A549 (cell line): ENCODE data around the gene NAA50. TPM values are rescaled to one million over a fixed set of nuclear protein-coding genes. Genes with fewer than 3 reads are reported as not detected.

Experiments used
- ATAC-seq, 2 experiments: fragments of 200-7000 bp in 1 of 2; fragments of >200 bp in 1 of 2; cut with Nextera tagmentation in 1 of 2; cut with Tn5 transposase in 1 of 2; 3 replicates each; pipeline versions ENCODE4 v1.8.0 to v1.9.1; 2018 to 2020; ENCODE audit warnings: mild to moderate bottlenecking in 1 of 2, moderate library complexity in 1 of 2
- CTCF ChIA-PET: fragments of 300-600 bp; sonication (Branson Sonifier 250); formaldehyde crosslinking; extraction: SDS; loops from one replicate; lab custom pipeline; 2021; ENCODE audit warnings: antibody characterized with exemption, inconsistent platforms; lab: Yijun Ruan, JAX
- POLR2A ChIA-PET: fragments of 350-600 bp; formaldehyde crosslinking; extraction: SDS; loops from one replicate; lab custom pipeline; 2021; ENCODE audit warnings: antibody characterized with exemption, inconsistent platforms; lab: Yijun Ruan, JAX
- DNase-seq, 2 experiments: peaks; one replicate each; pipeline versions ENCODE4 v3.0.0 to v3.0.0-alpha.2; 2011 to 2016; ENCODE audit warnings: low read depth in 1 of 2, low spot score in 1 of 2
- FAIRE-seq: peaks from 2 replicates; lab custom pipeline; 2011; peaks lifted over from hg19 to GRCh38; lab: Jason Lieb, UNC
- H3K27ac ChIP-seq, 2 experiments: fragments of >200 bp; sonication (Bioruptor Twin); formaldehyde crosslinking; 3 replicates each; pipeline ENCODE4 v1.5.1; 2016 to 2017
- H3K4me1 ChIP-seq: fragments of >200 bp; sonication (Bioruptor Twin); formaldehyde crosslinking; 3 replicates; pipeline ENCODE4 v1.6.1; 2016
- H3K4me2 ChIP-seq: fragments of >200 bp; sonication (Bioruptor Twin); formaldehyde crosslinking; 3 replicates; pipeline ENCODE4 v1.6.1; 2016
- H3K4me3 ChIP-seq: fragments of >200 bp; sonication (Bioruptor Twin); formaldehyde crosslinking; 3 replicates; pipeline ENCODE4 v1.5.1; 2016
- H3K9me3 ChIP-seq: fragments of >200 bp; sonication (Bioruptor Twin); formaldehyde crosslinking; 3 replicates; pipeline ENCODE4 v1.6.1; 2016
- CBX8 ChIP-seq: fragments of 200-600 bp; sonication (generic); IDR thresholded peaks from 2 replicates; pipeline ENCODE4 v1.6.1; 2016
- CEBPB ChIP-seq, 2 experiments: fragments of >200 bp in 1 of 2; sonication (Bioruptor Twin) in 1 of 2; formaldehyde crosslinking in 1 of 2; IDR thresholded peaks; 2 replicates each; pipeline ENCODE4 v1.6.1; 2012 to 2016
- CHD2 ChIP-seq: fragments of 150-350 bp; IDR thresholded peaks from 2 replicates; pipeline ENCODE4 v1.6.1; 2014; ENCODE audit warnings: low read length; ENCODE audit not compliant: partially characterized antibody
- ESRRA ChIP-seq: fragments of 150-350 bp; IDR thresholded peaks from 2 replicates; pipeline ENCODE4 v1.6.1; 2014; ENCODE audit warnings: mild to moderate bottlenecking, low read length, borderline replicate concordance
- HOXA7 ChIP-seq: fragments of 250-450 bp; sonication (Bioruptor Pico); IDR thresholded peaks from 2 replicates; pipeline ENCODE4 v1.5.0; 2020; ENCODE audit warnings: mild to moderate bottlenecking, moderate library complexity
- KDM5A ChIP-seq: fragments of 200-600 bp; sonication (generic); IDR thresholded peaks from 2 replicates; pipeline ENCODE4 v1.6.1; 2016; ENCODE audit warnings: antibody characterized with exemption, mild to moderate bottlenecking
- MAFK ChIP-seq: fragments of 450-650 bp; IDR thresholded peaks from 2 replicates; pipeline ENCODE4 v1.6.1; 2014; ENCODE audit not compliant: partially characterized antibody
- MYC ChIP-seq: IDR thresholded peaks from 2 replicates; pipeline ENCODE4 v1.6.1; 2012; ENCODE audit warnings: mild to moderate bottlenecking, inconsistent platforms, low read length, improper control_type of control experiment, borderline replicate concordance
- NFE2L2 ChIP-seq: fragments of 150-350 bp; conservative IDR thresholded peaks from 2 replicates; pipeline ENCODE4 v1.6.1; 2014; ENCODE audit warnings: low read length
- NPAS2 ChIP-seq: fragments of 250-450 bp; sonication (Bioruptor Pico); IDR thresholded peaks from 2 replicates; pipeline ENCODE4 v1.8.0; 2022; ENCODE audit warnings: mild to moderate bottlenecking, moderate library complexity, borderline replicate concordance
- PHF8 ChIP-seq: fragments of 200-600 bp; sonication (generic); IDR thresholded peaks from 2 replicates; pipeline ENCODE4 v1.6.1; 2016; ENCODE audit warnings: low read depth, mild to moderate bottlenecking, antibody characterized with exemption, moderate library complexity, borderline replicate concordance
- TP53 ChIP-seq: fragments of 250-450 bp; sonication (Bioruptor Pico); IDR thresholded peaks from 2 replicates; pipeline ENCODE4 v1.5.0; 2021; ENCODE audit warnings: mild to moderate bottlenecking, moderate library complexity
- ZFP36 ChIP-seq: fragments of 450-650 bp; IDR thresholded peaks from 2 replicates; pipeline ENCODE4 v1.6.1; 2014; ENCODE audit warnings: borderline replicate concordance; ENCODE audit not compliant: partially characterized antibody
- WGBS: methylation state at CpG from one replicate; pipeline ENCODE4 v1.1.6; 2017; ENCODE audit errors: missing lambda C conversion rate; 5-methylcytosine and 5-hydroxymethylcytosine counted together
- polyA plus RNA-seq, 4 experiments: library from polyadenylated mRNA; depleted of rRNA in 3 of 4; stranded (reverse); fragments of >200 nt; fragmentation: RNase III in 1 of 4; extraction: RNeasy Plus Mini Kit Qiagen cat#74134 plus additional on column Dnase treatment in 1 of 4; gene quantifications; 2 replicates in 3 of 4; 3 replicates in 1 of 4; pipeline ENCODE4 v1.2.3, GENCODE V29; 2011 to 2017
- TF ChIP-seq, protein P1 (sequence below): fragments of >200 bp; sonication (Bioruptor Twin); formaldehyde crosslinking; IDR thresholded peaks from 3 replicates; pipeline ENCODE4 v1.5.1; 2016
- TF ChIP-seq, protein P2 (sequence below): fragments of 150-350 bp; IDR thresholded peaks from 2 replicates; pipeline ENCODE4 v1.6.1; 2014; ENCODE audit warnings: low read depth, mild to moderate bottlenecking, low read length

The NAA50 gene
- polyA plus RNA-seq, 2 of the 4 experiments (the other 2 are of a cell fraction), result 141 to 180 TPM

DNA sequence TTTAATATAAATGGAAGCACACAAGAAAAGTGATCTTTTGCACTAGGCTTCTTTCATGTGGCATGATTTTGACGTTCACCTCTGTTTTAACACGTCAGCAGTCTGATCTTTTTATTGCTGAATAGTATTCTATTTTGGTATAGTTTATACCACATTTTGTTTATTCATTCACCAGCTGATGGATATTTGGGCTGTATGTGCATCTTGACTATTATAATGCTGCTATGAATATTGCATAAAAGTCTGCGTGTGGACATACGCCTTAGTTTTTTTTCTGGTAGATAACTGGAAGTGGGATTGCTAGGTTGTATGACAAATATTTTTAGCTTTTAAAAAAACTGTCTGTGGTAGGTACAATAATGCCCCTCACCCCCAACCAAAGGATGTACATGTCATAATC, 14.4 kb downstream of the NAA50 start:
- H3K27ac ChIP-seq, result no peak overlapping the region
- TF ChIP-seq, protein P1, sequence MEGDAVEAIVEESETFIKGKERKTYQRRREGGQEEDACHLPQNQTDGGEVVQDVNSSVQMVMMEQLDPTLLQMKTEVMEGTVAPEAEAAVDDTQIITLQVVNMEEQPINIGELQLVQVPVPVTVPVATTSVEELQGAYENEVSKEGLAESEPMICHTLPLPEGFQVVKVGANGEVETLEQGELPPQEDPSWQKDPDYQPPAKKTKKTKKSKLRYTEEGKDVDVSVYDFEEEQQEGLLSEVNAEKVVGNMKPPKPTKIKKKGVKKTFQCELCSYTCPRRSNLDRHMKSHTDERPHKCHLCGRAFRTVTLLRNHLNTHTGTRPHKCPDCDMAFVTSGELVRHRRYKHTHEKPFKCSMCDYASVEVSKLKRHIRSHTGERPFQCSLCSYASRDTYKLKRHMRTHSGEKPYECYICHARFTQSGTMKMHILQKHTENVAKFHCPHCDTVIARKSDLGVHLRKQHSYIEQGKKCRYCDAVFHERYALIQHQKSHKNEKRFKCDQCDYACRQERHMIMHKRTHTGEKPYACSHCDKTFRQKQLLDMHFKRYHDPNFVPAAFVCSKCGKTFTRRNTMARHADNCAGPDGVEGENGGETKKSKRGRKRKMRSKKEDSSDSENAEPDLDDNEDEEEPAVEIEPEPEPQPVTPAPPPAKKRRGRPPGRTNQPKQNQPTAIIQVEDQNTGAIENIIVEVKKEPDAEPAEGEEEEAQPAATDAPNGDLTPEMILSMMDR, result no peak
- TF ChIP-seq TP53, result no peak
- TF ChIP-seq CHD2, result no peak
- TF ChIP-seq NFE2L2, result no peak
- no peak for TF ChIP-seq CEBPB (IDR thresholded peaks at IDR 0.05)
- TF ChIP-seq ESRRA, result no peak
- no peak for FAIRE-seq
- 91% methylated on average over 4 of the region's 4 CpGs for WGBS
- no peaks in the 10 kb centered on the region for H3K9me3 ChIP-seq
- POLR2A ChIA-PET, result no interaction called here
- H3K4me3 ChIP-seq, result no peak overlapping the region
- H3K4me1 ChIP-seq, result peaks cover 15% of the 10 kb centered on the region; the same call in 2 of the 3 replicates
- CTCF ChIA-PET, result interaction anchor here (0.6 to 1.4 kb wide), 5 partner anchors 13 to 182 kb away, joined by 3 to 4 read pairs (median 3); partner anchors contain the start of genes GRAMD1C and NAA50
- no peak for ATAC-seq
- no peak overlapping the region for H3K4me2 ChIP-seq
- DNase-seq, result no peak

DNA sequence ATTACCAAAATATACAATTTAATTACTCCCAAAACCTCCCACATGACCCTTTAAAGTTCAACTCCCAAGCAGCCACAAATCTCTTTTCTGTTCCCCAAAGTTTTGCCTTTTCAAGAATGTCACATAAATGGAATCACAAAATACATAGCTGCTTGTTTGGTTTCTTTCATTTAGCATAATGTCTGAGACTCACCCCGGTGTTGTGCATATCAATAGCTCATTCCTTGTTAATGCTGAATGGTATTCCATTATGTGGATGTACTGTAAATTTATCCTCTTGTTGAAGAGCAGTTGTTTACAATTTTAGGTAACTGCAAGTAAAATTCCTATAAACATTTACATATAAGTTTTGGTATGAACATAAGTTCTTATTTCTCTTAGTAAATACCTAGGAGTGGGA, 15.5 kb downstream of the NAA50 start:
- Histone ChIP-seq H3K9me3 (no peaks in the 10 kb centered on the region), H3K27ac (no peak overlapping the region), H3K4me1 (peaks cover 5% of the 10 kb centered on the region; the same call in 1 of the 3 replicates), H3K4me3 (no peak overlapping the region)
- POLR2A ChIA-PET, result no interaction called here
- WGBS, result 97% methylated on average over 1 of the region's 1 CpG
- FAIRE-seq (no peak), DNase-seq (no peak), ATAC-seq (no peak)
- no peak for TF ChIP-seq HOXA7 (CRISPR knock-in tag)
- TF ChIP-seq CBX8, result no peak
- no peak for TF ChIP-seq PHF8
- TF ChIP-seq, all 56 proteins: peak for 0
- H3K4me2 ChIP-seq, result no peak overlapping the region
- CTCF ChIA-PET, result interaction anchor here (2.1 kb wide), 1 partner anchor 15 kb away, joined by 13 read pairs; no protein-coding TSS in a partner anchor

DNA sequence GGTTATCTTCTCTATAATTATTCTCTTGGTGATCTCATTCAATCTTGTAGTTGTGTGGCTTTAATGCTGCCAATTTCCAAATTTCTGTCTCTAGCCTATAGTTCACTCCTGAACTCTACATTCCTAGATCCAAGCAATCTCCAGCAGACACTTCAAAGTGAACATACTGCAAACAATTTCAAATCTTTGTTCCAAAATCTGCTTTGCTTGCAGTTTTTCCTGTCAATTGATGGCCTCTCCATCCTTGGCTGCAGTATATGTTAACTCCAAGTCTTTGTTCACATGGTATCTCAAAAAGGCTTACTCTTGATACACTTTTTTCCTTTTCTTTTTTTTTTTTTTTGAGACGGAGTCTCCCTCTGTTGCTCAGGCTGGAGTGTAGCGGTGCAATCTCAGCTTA, 17.4 kb downstream of the NAA50 start:
- H3K4me2 ChIP-seq, result no peak overlapping the region
- CTCF ChIA-PET, result interaction anchor here (0.6 to 3.6 kb wide), 2 partner anchors 16 to 1180 kb away, joined by 3 to 22 read pairs; partner anchors contain the start of gene NAA50
- H3K27ac ChIP-seq, result no peak overlapping the region
- H3K4me1 ChIP-seq, result no peaks in the 10 kb centered on the region
- no peak for ATAC-seq
- TF ChIP-seq, protein P2, sequence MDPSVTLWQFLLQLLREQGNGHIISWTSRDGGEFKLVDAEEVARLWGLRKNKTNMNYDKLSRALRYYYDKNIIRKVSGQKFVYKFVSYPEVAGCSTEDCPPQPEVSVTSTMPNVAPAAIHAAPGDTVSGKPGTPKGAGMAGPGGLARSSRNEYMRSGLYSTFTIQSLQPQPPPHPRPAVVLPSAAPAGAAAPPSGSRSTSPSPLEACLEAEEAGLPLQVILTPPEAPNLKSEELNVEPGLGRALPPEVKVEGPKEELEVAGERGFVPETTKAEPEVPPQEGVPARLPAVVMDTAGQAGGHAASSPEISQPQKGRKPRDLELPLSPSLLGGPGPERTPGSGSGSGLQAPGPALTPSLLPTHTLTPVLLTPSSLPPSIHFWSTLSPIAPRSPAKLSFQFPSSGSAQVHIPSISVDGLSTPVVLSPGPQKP, result no peak
- TF ChIP-seq MAFK, result peak; percentile 95
- FAIRE-seq, result no peak
- DNase-seq, result no peak
- H3K4me3 ChIP-seq, result no peak overlapping the region
- H3K9me3 ChIP-seq, result no peaks in the 10 kb centered on the region
- WGBS, result 92% methylated on average over 2 of the region's 2 CpGs
- POLR2A ChIA-PET, result no interaction called here

DNA sequence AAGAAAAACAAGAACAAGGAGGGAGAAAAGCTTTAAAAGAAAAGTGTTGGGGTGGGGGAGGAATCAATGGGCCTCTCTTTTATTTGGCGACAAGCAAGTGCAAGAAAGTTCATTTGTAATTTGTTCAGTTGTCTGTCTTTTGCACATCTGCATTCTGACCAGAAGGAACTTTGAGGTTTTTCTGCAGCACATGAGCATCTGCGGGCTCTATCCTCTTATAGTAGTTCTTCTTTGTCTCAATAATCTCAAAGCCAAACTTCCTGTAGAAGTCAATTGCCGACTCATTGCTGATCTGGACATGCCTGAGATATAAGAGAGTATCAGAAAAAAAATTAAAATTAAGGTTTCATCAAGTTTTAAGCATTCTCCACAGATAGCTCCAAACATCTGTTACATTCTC, 24.4 kb downstream of the NAA50 start:
- 90% methylated on average over 3 of the region's 3 CpGs for WGBS
- CTCF ChIA-PET, result interaction anchor here (3.0 kb wide), 1 partner anchor 14 kb away, joined by 12 read pairs; no protein-coding TSS in a partner anchor
- H3K4me2 ChIP-seq, result no peak overlapping the region
- TF ChIP-seq ZFP36, result no peak
- no peak for TF ChIP-seq KDM5A
- TF ChIP-seq NPAS2 (CRISPR knock-in tag), result no peak
- no peak for TF ChIP-seq MYC
- TF ChIP-seq, all 56 proteins: peak for 0
- Histone ChIP-seq H3K9me3 (no peaks in the 10 kb centered on the region), H3K27ac (0 out of 6 replicates have a peak overlapping the region, but pooled peaks of 1 of the 2 experiments have one; percentile 11), H3K4me1 (no peaks in the 10 kb centered on the region), H3K4me3 (no peak overlapping the region)
- no peak for ATAC-seq
- FAIRE-seq, result no peak
- no peak for DNase-seq
- POLR2A ChIA-PET, result no interaction called here
